Activated CD4-positive, alpha-beta T cell treated with anti-CD3 and anti-CD28 coated beads, Interleukin-2, Interleukin-6, amounts not matched to agents 100 ng/mL and 50 ng/mL, durations not matched to agents 16 hours and 8 hours (primary cell): ENCODE data around the gene RPS15A.
"Not testable (repeated sequence)": the region's sequence is repeated elsewhere in the genome, so short reads cannot be mapped to it uniquely, and the experiment has no call there.

Source experiments
- DNase-seq: peaks from one replicate; pipeline ENCODE4 v3.0.0-alpha.2; 2020

The RPS15A gene

GRCh38 chr16:18740027-18740426 is 50.1 kb downstream of the RPS15A start:
- DNase-seq, result not testable (repeated sequence)

- not testable (repeated sequence) for DNase-seq
These were observed 51.4 kb downstream of the RPS15A start for GRCh38 chr16:18738768-18739167.

- not testable (repeated sequence) for DNase-seq
These were observed 55.9 kb downstream of the RPS15A start for GRCh38 chr16:18734279-18734678.
